ENCODE results near the gene PRICKLE3. TPM values are rescaled to one million over a fixed set of nuclear protein-coding genes. Genes with fewer than 3 reads are reported as not detected.

Gene PRICKLE3
- total and polyA plus RNA-seq, 2 experiments from 2014 or later = 4.7 to 13.7 TPM

- Mint-ChIP-seq H3K36me3 (ENCODE audit: low read depth) (no peaks in the 10 kb centered on the region), H3K4me1 (no peaks in the 10 kb centered on the region; the same call in 2 of the 3 replicates), H3K27ac (no peak overlapping the region), H3K4me3 (no peak overlapping the region), H3K27me3 (ENCODE audit: insufficient read depth, low read depth, poor library complexity) (peaks cover 2% of the 10 kb centered on the region), H3K9me3 (no peaks in the 10 kb centered on the region)
- Histone ChIP-seq H3F3A (replicated peaks; ENCODE audit: low read depth) (no peaks in the 10 kb centered on the region), H3K9me2 (ENCODE audit: insufficient read depth) (no peaks in the 10 kb centered on the region), H3K4me3 (no peak overlapping the region), H3K27me3 (ENCODE audit: insufficient read depth) (no peaks in the 10 kb centered on the region), H4K20me1 (replicated peaks; ENCODE audit: insufficient read depth) (no peaks in the 10 kb centered on the region), H3K27ac (ENCODE audit: low read depth) (no peak overlapping the region), H3K4me2 (no peak overlapping the region), H3K79me2 (replicated peaks; ENCODE audit: insufficient read depth) (no peaks in the 10 kb centered on the region), H3K4me1 (ENCODE audit: insufficient read depth) (no peaks in the 10 kb centered on the region; the same call in 1 of the 2 replicates), H3K36me3 (ENCODE audit: insufficient read depth) (no peaks in the 10 kb centered on the region), H2AFZ (no peak overlapping the region)
- ATAC-seq (no peak), DNase-seq (ENCODE audit: low spot score) (no peak)
- TF ChIP-seq EZH2phosphoT487 (IDR thresholded peaks at IDR 0.05; ENCODE audit: unreplicated experiment) (no peak), ZNF114 (CRISPR knock-in tag; IDR thresholded peaks at IDR 0.05) (no peak), REST (IDR thresholded peaks at IDR 0.05; ENCODE audit: unreplicated experiment) (no peak), JUNB (IDR thresholded peaks at IDR 0.05; ENCODE audit: unreplicated experiment) (no peak), EZH2 (IDR thresholded peaks at IDR 0.05; ENCODE audit: low read depth, unreplicated experiment) (no peak), ZNF462 (CRISPR knock-in tag; IDR thresholded peaks at IDR 0.05) (no peak), ZNF331 (CRISPR knock-in tag; IDR thresholded peaks at IDR 0.05; ENCODE audit: low read depth) (no peak)
Observed at GRCh38 chrX:49214416-49214815, 28.2 kb upstream of the PRICKLE3 start.
